ENCODE results near the gene ATAD3B.

GRCh38 chr1:1441002-1441888, 30.3 kb upstream of the ATAD3B start:
- TF ChIP-seq CTCF (IDR thresholded peaks at IDR 0.05; ENCODE audit: low read depth, low read length): peak; percentile 81
- TF ChIP-seq EZH2phosphoT487 (IDR thresholded peaks at IDR 0.05; ENCODE audit: low read depth): no peak
